Spinal cord (tissue), 10 donors: ENCODE data around the gene FAM120B. TPM values are rescaled to one million over a fixed set of nuclear protein-coding genes. Genes with fewer than 3 reads are reported as not detected.

Source experiments
- DNase-seq, 6 donors: peaks; one replicate each; pipeline versions ENCODE4 v3.0.0 to v3.0.0-alpha.2; 2013 to 2015; ENCODE audit warnings: low spot score in 6 of 6, low read depth in 4 of 6
- H3K27ac ChIP-seq: one replicate; pipeline ENCODE4 v1.5.1; 2013; ENCODE audit warnings: low read depth, low read length, control low read depth
- H3K27me3 ChIP-seq: one replicate; pipeline ENCODE4 v1.6.1; 2013; ENCODE audit warnings: low read length; ENCODE audit not compliant: control insufficient read depth, insufficient read depth
- H3K36me3 ChIP-seq: one replicate; pipeline ENCODE4 v1.6.1; 2013; ENCODE audit warnings: low read length; ENCODE audit not compliant: control insufficient read depth, insufficient read depth
- H3K4me1 ChIP-seq: one replicate; pipeline ENCODE4 v1.6.1; 2013; ENCODE audit warnings: low read length; ENCODE audit not compliant: control insufficient read depth, insufficient read depth
- H3K4me3 ChIP-seq: one replicate; pipeline ENCODE4 v1.5.1; 2013; ENCODE audit warnings: low read depth, low read length, control low read depth
- H3K9me3 ChIP-seq: one replicate; pipeline ENCODE4 v1.6.1; 2013; ENCODE audit warnings: low read length; ENCODE audit not compliant: control insufficient read depth, insufficient read depth
- WGBS: methylation state at CpG from one replicate; pipeline ENCODE4 v1.1.5; 2013; ENCODE audit warnings: missing lambda C conversion rate; ENCODE audit not compliant: insufficient coverage; 5-methylcytosine and 5-hydroxymethylcytosine counted together
- polyA plus RNA-seq, 2 donors: library from polyadenylated mRNA; unstranded; fragments of 120-200 nt; gene quantifications; one replicate each; pipeline ENCODE4 v1.2.1, GENCODE V29; 2013; ENCODE audit not compliant: insufficient read length in 2 of 2
- total RNA-seq, 2 donors: library from RNA; depleted of rRNA in 1 of 2; stranded (reverse); fragments of 120-200 nt in 1 of 2; fragments of >200 nt in 1 of 2; gene quantifications; one replicate each; pipeline versions ENCODE4 v1.2.3 to v1.2.4, GENCODE V29; 2013 to 2014
- donor health status: healthy.

The FAM120B gene
- total and polyA plus RNA-seq, 4 donors: 29.0 to 40.2 (median 36.6) TPM

DNA sequence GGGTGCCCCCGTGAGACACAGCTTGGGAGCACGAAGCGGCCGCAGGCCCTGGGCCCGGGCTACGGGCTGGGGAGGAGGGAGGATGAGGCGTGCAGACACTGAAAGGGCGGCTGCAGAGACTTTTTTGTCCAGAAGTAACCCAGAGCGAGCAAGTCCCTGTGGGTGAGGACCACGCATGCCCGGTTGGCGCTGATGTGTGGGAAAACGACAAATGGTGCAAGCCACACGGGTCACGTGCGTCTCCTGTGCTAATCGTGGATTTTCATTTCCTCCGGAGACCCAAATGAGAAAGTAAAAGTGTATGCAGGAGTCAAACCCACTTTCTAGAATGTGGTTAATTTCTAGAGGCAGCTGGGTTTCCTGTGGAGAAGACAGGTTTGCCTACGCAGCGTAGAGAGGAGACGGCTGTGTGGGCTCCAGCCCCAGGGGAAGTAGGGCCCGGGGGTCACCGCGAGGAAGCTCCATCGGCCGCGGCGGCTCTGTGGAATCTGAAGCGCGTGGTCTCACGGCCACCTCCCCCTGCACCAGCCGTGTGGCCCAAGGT, 34.7 kb upstream of the FAM120B start:
- Histone ChIP-seq H3K4me3 (no peak overlapping the region), H3K9me3 (no peaks in the 10 kb centered on the region), H3K27me3 (no peaks in the 10 kb centered on the region), H3K27ac (no peak overlapping the region), H3K36me3 (no peaks in the 10 kb centered on the region), H3K4me1 (peaks cover 39% of the 10 kb centered on the region)
- WGBS: 93% methylated on average over 31 of the region's 32 CpGs
- no peak for DNase-seq

DNA sequence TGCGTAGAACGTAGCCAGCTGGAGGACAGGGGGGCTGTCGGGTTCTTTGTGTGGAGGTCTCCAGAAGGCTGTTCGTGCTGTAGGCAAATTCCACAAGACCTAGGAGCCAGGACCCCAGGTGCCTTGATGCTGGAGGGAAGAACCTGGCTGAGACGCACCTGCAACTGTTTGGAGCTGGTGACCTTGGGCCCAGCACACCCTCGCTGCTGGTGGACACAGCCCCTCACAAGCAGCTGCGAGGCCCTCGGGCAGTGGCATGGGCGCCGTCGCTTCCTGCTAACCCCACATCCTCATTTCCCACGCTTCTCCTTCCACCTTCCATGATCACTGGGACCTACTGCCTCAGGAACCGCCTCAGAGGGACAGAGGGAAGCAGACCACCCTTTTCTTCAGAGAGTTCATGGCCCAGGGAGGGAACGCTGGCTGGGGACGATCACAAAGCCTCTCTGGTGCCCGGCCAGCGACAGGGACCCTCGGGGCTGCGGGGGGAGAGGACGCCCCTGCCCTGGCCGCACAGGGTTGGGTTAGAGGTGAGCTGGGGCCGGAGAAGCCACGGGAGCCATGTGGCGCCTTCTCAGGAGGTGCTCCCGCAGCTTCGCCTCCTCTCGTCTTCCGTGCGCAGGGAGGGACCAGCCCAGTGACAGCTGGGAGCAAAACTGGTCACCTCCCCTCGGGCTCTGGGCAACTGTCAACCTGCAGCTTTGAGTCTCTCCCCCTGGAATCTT, 34.1 kb upstream of the FAM120B start:
- no peaks in the 10 kb centered on the region for H3K36me3 ChIP-seq
- no peaks in the 10 kb centered on the region for H3K9me3 ChIP-seq
- WGBS: 86% methylated on average over 26 of the region's 30 CpGs
- no peak overlapping the region for H3K27ac ChIP-seq
- H3K4me1 ChIP-seq: peaks cover 39% of the 10 kb centered on the region
- no peak overlapping the region for H3K4me3 ChIP-seq
- no peaks in the 10 kb centered on the region for H3K27me3 ChIP-seq
- no peak for DNase-seq

GRCh38 chr6:170273191-170273590, 33.4 kb upstream of the FAM120B start:
- no peak for DNase-seq
- 91% methylated on average over 23 of the region's 23 CpGs for WGBS
- H3K27ac ChIP-seq: no peak overlapping the region
- H3K36me3 ChIP-seq: no peaks in the 10 kb centered on the region
- H3K27me3 ChIP-seq: no peaks in the 10 kb centered on the region
- H3K9me3 ChIP-seq: no peaks in the 10 kb centered on the region
- H3K4me3 ChIP-seq: no peak overlapping the region
- H3K4me1 ChIP-seq: peaks cover 39% of the 10 kb centered on the region

DNA sequence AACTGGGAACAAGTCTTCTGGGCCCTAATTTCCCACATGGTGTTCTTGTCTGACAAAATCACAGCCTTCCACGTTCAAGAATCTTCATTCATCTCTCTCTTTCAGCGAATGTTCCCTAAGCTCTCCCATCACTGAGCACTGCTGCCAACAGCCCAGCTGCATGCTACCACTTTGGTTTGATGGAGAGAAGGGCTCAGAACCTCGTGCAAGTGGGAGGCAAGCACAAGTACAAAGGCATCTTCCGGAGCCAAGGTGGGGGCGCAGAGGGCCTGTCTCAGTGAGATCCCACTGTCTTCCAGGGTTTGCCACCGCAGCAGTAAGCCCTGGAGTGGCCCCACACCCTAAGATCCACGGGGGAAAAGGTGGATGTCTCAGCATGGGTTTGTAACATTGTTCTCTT, 32.9 kb upstream of the FAM120B start:
- DNase-seq: peak in 1 of 6 donors; percentile 53
- no peaks in the 10 kb centered on the region for H3K9me3 ChIP-seq
- H3K4me3 ChIP-seq: no peak overlapping the region
- peaks cover 39% of the 10 kb centered on the region for H3K4me1 ChIP-seq
- WGBS: 74% methylated on average over 4 of the region's 7 CpGs
- no peak overlapping the region for H3K27ac ChIP-seq
- no peaks in the 10 kb centered on the region for H3K27me3 ChIP-seq
- no peaks in the 10 kb centered on the region for H3K36me3 ChIP-seq

DNA sequence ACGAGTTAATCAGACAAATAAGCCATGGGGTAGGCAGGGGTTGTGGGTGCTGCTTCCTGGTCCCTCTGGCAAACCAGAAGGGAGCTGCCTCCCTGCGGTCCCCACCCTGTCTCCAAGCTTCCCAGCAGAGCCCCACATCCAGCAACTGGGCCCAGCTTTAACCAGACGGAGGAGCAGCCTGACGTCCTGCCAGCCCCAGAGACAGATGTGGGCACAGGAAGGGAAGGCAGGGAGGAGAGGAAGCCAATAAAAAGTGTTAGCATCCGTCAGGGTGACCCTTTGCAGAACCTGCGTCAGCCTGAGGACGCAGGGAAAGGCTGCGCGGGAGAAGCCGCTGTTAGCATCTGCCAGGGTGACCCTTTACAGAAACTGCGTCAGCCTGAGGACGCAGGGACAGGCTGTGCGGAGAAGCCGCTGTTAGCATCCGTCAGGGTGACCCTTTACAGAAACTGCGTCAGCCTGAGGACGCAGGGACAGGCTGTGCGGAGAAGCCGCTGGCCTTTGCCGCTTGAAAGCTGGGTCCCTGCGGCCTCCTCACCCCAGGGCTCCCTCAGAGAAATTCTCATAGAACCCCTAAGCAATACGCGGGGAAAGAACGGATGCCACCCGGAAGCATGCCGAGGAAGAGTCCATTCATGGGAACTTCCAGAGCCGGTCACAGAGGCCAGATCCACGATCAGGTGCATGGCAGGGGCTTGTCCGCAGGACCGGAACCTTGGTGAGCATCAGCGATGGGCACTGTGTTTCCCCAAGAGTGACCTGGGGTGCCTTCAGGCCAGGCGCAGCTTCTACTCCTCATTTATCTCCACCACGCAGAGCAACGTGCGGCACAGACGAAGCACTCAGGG, 31.6 kb upstream of the FAM120B start:
- Histone ChIP-seq H3K36me3 (no peaks in the 10 kb centered on the region), H3K4me3 (no peak overlapping the region), H3K27me3 (no peaks in the 10 kb centered on the region), H3K27ac (no peak overlapping the region), H3K9me3 (no peaks in the 10 kb centered on the region), H3K4me1 (peaks cover 33% of the 10 kb centered on the region)
- DNase-seq: peak in 1 of 6 donors; percentile 19
- 87% methylated on average over 34 of the region's 36 CpGs for WGBS

GRCh38 chr6:170276369-170277057, 30.0 kb upstream of the FAM120B start:
- H3K9me3 ChIP-seq: no peaks in the 10 kb centered on the region
- no peak for DNase-seq
- no peak overlapping the region for H3K4me3 ChIP-seq
- no peak overlapping the region for H3K27ac ChIP-seq
- H3K27me3 ChIP-seq: no peaks in the 10 kb centered on the region
- H3K36me3 ChIP-seq: peaks cover 3% of the 10 kb centered on the region
- peaks cover 39% of the 10 kb centered on the region for H3K4me1 ChIP-seq
- 79% methylated on average over 21 of the region's 29 CpGs for WGBS

GRCh38 chr6:170277893-170278742, 28.4 kb upstream of the FAM120B start:
- WGBS: 88% methylated on average over 4 of the region's 8 CpGs
- Histone ChIP-seq H3K27ac (no peak overlapping the region), H3K4me3 (no peak overlapping the region), H3K9me3 (no peaks in the 10 kb centered on the region), H3K4me1 (peaks cover 38% of the 10 kb centered on the region), H3K27me3 (no peaks in the 10 kb centered on the region), H3K36me3 (peaks cover 17% of the 10 kb centered on the region)
- DNase-seq: no peak

DNA sequence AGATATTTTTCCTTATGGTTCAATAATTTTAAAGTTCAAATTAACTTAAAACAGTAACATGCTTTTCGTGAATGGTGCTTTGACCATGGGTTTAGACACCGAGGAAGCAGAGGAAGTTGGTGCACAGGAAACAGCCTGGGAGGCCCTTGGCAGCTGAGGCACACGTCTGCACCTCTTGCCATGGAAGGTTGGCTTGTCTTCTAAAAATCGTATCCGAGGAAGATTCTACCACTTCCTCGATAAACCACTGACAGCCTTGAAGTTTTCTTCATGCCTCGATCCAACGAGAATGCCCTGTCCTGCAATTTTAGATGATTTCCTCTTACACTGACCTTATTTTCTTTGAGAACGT, 27.8 kb upstream of the FAM120B start:
- 87% methylated on average over 7 of the region's 9 CpGs for WGBS
- peaks cover 23% of the 10 kb centered on the region for H3K36me3 ChIP-seq
- no peak overlapping the region for H3K4me3 ChIP-seq
- peaks cover 34% of the 10 kb centered on the region for H3K4me1 ChIP-seq
- H3K9me3 ChIP-seq: no peaks in the 10 kb centered on the region
- DNase-seq: no peak
- no peaks in the 10 kb centered on the region for H3K27me3 ChIP-seq
- no peak overlapping the region for H3K27ac ChIP-seq

- DNase-seq: no peak
- no peak overlapping the region for H3K4me3 ChIP-seq
- H3K9me3 ChIP-seq: no peaks in the 10 kb centered on the region
- H3K27ac ChIP-seq: no peak overlapping the region
- H3K27me3 ChIP-seq: no peaks in the 10 kb centered on the region
- peaks cover 28% of the 10 kb centered on the region for H3K4me1 ChIP-seq
- WGBS: 83% methylated on average over 2 of the region's 8 CpGs
- H3K36me3 ChIP-seq: peaks cover 30% of the 10 kb centered on the region
Observed at GRCh38 chr6:170279426-170279825, 27.1 kb upstream of the FAM120B start.
